Liver (tissue), 9 donors: Measurements from ENCODE around the gene TLCD1. TPM values are rescaled to one million over a fixed set of nuclear protein-coding genes. Genes with fewer than 3 reads are reported as not detected.
"Not testable (repeated sequence)": the region's sequence is repeated elsewhere in the genome, so short reads cannot be mapped to it uniquely, and the experiment has no call there.

ENCODE experiments used
- DNase-seq: peaks from one replicate; pipeline ENCODE4 v3.0.0-alpha.2; 2017; ENCODE audit warnings: low spot score
- H3K27ac ChIP-seq, 2 donors: one replicate each; pipeline ENCODE4 v1.7.0; 2013; ENCODE audit warnings: inconsistent platforms in 2 of 2, low read length in 2 of 2, control low read depth in 1 of 2, low read depth in 1 of 2, mild to moderate bottlenecking in 1 of 2
- H3K27me3 ChIP-seq, 4 donors: one replicate each; pipeline versions ENCODE4 v1.6.1 to v1.7.0; 2013; ENCODE audit warnings: low read length in 3 of 4, inconsistent platforms in 1 of 4, mild to moderate bottlenecking in 1 of 4, moderate library complexity in 1 of 4; ENCODE audit not compliant: control insufficient read depth in 4 of 4, insufficient read depth in 4 of 4
- H3K36me3 ChIP-seq, 4 donors: one replicate each; pipeline versions ENCODE4 v1.6.1 to v1.7.0; 2013; ENCODE audit warnings: low read length in 3 of 4, mild to moderate bottlenecking in 3 of 4, low read depth in 1 of 4, moderate library complexity in 1 of 4; ENCODE audit not compliant: control insufficient read depth in 4 of 4, insufficient read depth in 3 of 4
- H3K4me1 ChIP-seq, 4 donors: one replicate each; pipeline versions ENCODE4 v1.6.1 to v1.7.0; 2013; ENCODE audit warnings: low read length in 3 of 4, mild to moderate bottlenecking in 3 of 4, moderate library complexity in 1 of 4; ENCODE audit not compliant: control insufficient read depth in 4 of 4, insufficient read depth in 4 of 4
- H3K4me3 ChIP-seq, 3 donors: one replicate each; pipeline versions ENCODE4 v1.6.1 to v1.7.0; 2013; ENCODE audit warnings: low read length in 3 of 3, control low read depth in 1 of 3, low read depth in 1 of 3, mild to moderate bottlenecking in 1 of 3
- H3K9ac ChIP-seq, 2 donors: one replicate each; pipeline ENCODE4 v1.7.0; 2013; ENCODE audit warnings: low read length in 2 of 2, mild to moderate bottlenecking in 2 of 2, moderate library complexity in 2 of 2, control low read depth in 1 of 2, low read depth in 1 of 2
- H3K9me3 ChIP-seq, 4 donors: one replicate each; pipeline versions ENCODE4 v1.6.1 to v1.7.0; 2013; ENCODE audit warnings: low read length in 3 of 4; ENCODE audit not compliant: control insufficient read depth in 4 of 4
- CTCF ChIP-seq: fragments of 150-350 bp; IDR thresholded peaks from 2 replicates; pipeline ENCODE4 v1.5.1; 2017; ENCODE audit warnings: improper control_type of control experiment, low read depth, low read length; ENCODE audit not compliant: missing input control
- EGR1 ChIP-seq, 2 donors: IDR thresholded peaks; 2 replicates each; pipeline ENCODE4 v1.6.1; 2016 to 2018; ENCODE audit warnings: antibody characterized with exemption in 2 of 2, low read depth in 2 of 2
- FOXA2 ChIP-seq: IDR thresholded peaks from 2 replicates; pipeline ENCODE4 v1.6.1; 2016; ENCODE audit warnings: antibody characterized with exemption
- GABPA ChIP-seq, 2 donors: IDR thresholded peaks in 1 of 2; conservative IDR thresholded peaks in 1 of 2; 2 replicates each; pipeline ENCODE4 v1.6.1; 2016; ENCODE audit warnings: antibody characterized with exemption in 2 of 2, mild to moderate bottlenecking in 1 of 2, moderate library complexity in 1 of 2
- HNF4A ChIP-seq, 2 donors: conservative IDR thresholded peaks; 2 replicates each; pipeline ENCODE4 v1.6.1; 2016; ENCODE audit warnings: antibody characterized with exemption in 2 of 2, mild to moderate bottlenecking in 2 of 2
- HNF4G ChIP-seq: IDR thresholded peaks from 2 replicates; pipeline ENCODE4 v1.6.1; 2016; ENCODE audit warnings: antibody characterized with exemption
- MAX ChIP-seq: IDR thresholded peaks from 2 replicates; pipeline ENCODE4 v1.6.1; 2016; ENCODE audit warnings: antibody characterized with exemption
- NR2F2 ChIP-seq: IDR thresholded peaks from 2 replicates; pipeline ENCODE4 v1.6.1; 2016; ENCODE audit warnings: antibody characterized with exemption
- RAD21 ChIP-seq, 2 donors: IDR thresholded peaks; 2 replicates each; pipeline ENCODE4 v1.6.1; 2016; ENCODE audit warnings: antibody characterized with exemption in 2 of 2, mild to moderate bottlenecking in 2 of 2
- REST ChIP-seq: IDR thresholded peaks from 2 replicates; pipeline ENCODE4 v1.6.1; 2016; ENCODE audit warnings: antibody characterized with exemption, mild to moderate bottlenecking
- SP1 ChIP-seq: IDR thresholded peaks from 2 replicates; pipeline ENCODE4 v1.6.1; 2018; ENCODE audit warnings: antibody characterized with exemption, mild to moderate bottlenecking
- TAF1 ChIP-seq: conservative IDR thresholded peaks from 2 replicates; pipeline ENCODE4 v1.6.1; 2016; ENCODE audit warnings: antibody characterized with exemption, mild to moderate bottlenecking
- WGBS: extraction: QIAGEN DNeasy Blood & Tissue Kit; methylation state at CpG from one replicate; pipeline ENCODE4 v1.1.7; 2013; 5-methylcytosine and 5-hydroxymethylcytosine counted together
- polyA plus RNA-seq, 2 donors: library from polyadenylated mRNA; stranded (reverse) in 1 of 2; unstranded in 1 of 2; fragments of 200-250 nt in 1 of 2; fragments of >200 nt in 1 of 2; fragmentation: Nextera tagmentation in 1 of 2; extraction: Ambion mirVana in 1 of 2; gene quantifications; one replicate each; pipeline versions ENCODE4 v1.2.1 to v1.2.3, GENCODE V29; 2013 to 2015
- total RNA-seq, 2 donors: library from RNA; depleted of rRNA; stranded (reverse); fragments of >200 nt; gene quantifications; one replicate each; pipeline ENCODE4 v1.2.3, GENCODE V29; 2014
- donor health status: healthy.
- donor health status: healthy.
- donor health status: healthy.
- donor health status: healthy.
- donor health status: healthy.

The TLCD1 gene
- total and polyA plus RNA-seq, 4 donors, result 4.4 to 8.8 (median 6.5) TPM

GRCh38 chr17:28737316-28737715 lies 11.3 kb upstream of the TLCD1 start:
- Histone ChIP-seq H3K27me3 (no peaks in the 10 kb centered on the region), H3K4me3 (no peak overlapping the region), H3K36me3 (no peaks in the 10 kb centered on the region), H3K9ac (no peak overlapping the region), H3K9me3 (no peaks in the 10 kb centered on the region), H3K27ac (no peak overlapping the region), H3K4me1 (no peaks in the 10 kb centered on the region)
- no peak for DNase-seq
- 96% methylated on average over 12 of the region's 12 CpGs for WGBS
- TF ChIP-seq CTCF (no peak), TAF1 (no peak)

- not testable (repeated sequence) for DNase-seq, H3K27me3 ChIP-seq, H3K4me3 ChIP-seq, H3K4me1 ChIP-seq, H3K9ac ChIP-seq, H3K27ac ChIP-seq, H3K36me3 ChIP-seq, H3K9me3 ChIP-seq
- 98% methylated on average over 5 of the region's 8 CpGs for WGBS
Measured at GRCh38 chr17:28735913-28736769, 10.1 kb upstream of the TLCD1 start.

- TF ChIP-seq SP1, result no peak
- TF ChIP-seq REST, result no peak
- no peaks in the 10 kb centered on the region for H3K36me3 ChIP-seq
- no peaks in the 10 kb centered on the region for H3K9me3 ChIP-seq
- H3K4me1 ChIP-seq, result no peaks in the 10 kb centered on the region
- WGBS, result 94% methylated on average over 5 of the region's 5 CpGs
- no peak overlapping the region for H3K4me3 ChIP-seq
- H3K9ac ChIP-seq, result no peak overlapping the region
- H3K27me3 ChIP-seq, result no peaks in the 10 kb centered on the region
- no peak overlapping the region for H3K27ac ChIP-seq
- no peak for DNase-seq
Measured at GRCh38 chr17:28735242-28735722, 9.2 kb upstream of the TLCD1 start.

GRCh38 chr17:28734712-28735241 lies 8.7 kb upstream of the TLCD1 start:
- no peak for DNase-seq
- TF ChIP-seq FOXA2 (no peak), NR2F2 (no peak), CTCF (no peak), TAF1 (no peak), HNF4A (conservative IDR thresholded peaks at IDR 0.05) (no peak), EGR1 (IDR thresholded peaks at IDR 0.05; ENCODE audit: low read depth in 2 of 2) (no peak), RAD21 (IDR thresholded peaks at IDR 0.05) (no peak), MAX (no peak), SP1 (no peak), HNF4G (no peak), GABPA (IDR thresholded peaks at IDR 0.05 in 1 of 2, conservative IDR thresholded peaks at IDR 0.05 in 1 of 2) (no peak)

More at GRCh38 chr17:28734712-28735241, 8.7 kb upstream of the TLCD1 start:
- H3K4me3 ChIP-seq, result no peak overlapping the region
- H3K9ac ChIP-seq, result no peak overlapping the region
- H3K36me3 ChIP-seq, result no peaks in the 10 kb centered on the region
- no peaks in the 10 kb centered on the region for H3K27me3 ChIP-seq
- H3K27ac ChIP-seq, result no peak overlapping the region
- WGBS, result 88% methylated on average over 10 of the region's 10 CpGs
- H3K9me3 ChIP-seq, result no peaks in the 10 kb centered on the region
- no peaks in the 10 kb centered on the region for H3K4me1 ChIP-seq
